NCI-H526 treated with DMSO at 0.1 percent for 48 hours (cell line): ENCODE data around the gene XRCC6.
"Not testable (repeated sequence)": the region's sequence is repeated elsewhere in the genome, so short reads cannot be mapped to it uniquely, and the experiment has no call there.

Experiments
- DNase-seq: peaks from one replicate; lab custom pipeline; 2025; lab: John Stamatoyannopoulos, UW

XRCC6 gene

DNA sequence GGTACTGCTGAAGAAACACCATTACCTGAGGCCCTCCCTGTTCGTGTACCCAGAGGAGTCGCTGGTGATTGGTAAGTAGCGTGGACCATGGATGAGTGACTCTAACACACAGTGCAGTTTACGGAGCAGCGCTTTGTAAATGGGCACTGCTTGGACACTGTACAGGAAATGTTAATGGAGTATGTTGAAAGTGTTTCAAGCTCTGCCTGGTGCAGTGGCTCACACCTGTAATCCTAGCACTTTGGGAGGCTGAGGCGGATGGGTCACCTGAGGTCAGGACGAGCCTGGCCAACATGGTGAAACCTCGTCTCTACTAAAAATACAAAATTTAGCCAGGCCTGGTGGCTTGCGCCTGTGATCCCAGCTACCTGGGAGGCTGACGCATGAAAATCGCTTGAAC lies 29.7 kb downstream of the XRCC6 start:
- no peak for DNase-seq

DNA sequence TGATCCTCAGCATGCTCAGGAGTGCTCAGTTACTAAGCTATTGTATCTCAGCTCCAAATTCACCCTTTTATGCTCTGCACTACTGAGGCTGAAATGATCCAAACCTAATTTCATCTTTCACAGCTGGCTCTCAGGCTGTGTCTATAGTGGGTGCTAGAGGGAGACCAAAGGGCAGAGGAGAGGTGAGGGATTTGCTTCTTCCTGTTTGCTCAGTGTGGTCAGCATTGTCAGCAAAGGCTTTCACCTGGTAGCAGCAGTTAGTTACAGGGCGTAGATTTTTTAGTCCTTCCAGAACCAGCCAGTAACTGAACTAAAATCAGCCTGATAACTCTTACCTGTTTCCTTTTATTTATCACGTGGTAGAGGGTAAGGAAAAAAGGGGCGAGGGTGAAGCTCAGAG lies 33.2 kb downstream of the XRCC6 start:
- no peak for DNase-seq

DNA sequence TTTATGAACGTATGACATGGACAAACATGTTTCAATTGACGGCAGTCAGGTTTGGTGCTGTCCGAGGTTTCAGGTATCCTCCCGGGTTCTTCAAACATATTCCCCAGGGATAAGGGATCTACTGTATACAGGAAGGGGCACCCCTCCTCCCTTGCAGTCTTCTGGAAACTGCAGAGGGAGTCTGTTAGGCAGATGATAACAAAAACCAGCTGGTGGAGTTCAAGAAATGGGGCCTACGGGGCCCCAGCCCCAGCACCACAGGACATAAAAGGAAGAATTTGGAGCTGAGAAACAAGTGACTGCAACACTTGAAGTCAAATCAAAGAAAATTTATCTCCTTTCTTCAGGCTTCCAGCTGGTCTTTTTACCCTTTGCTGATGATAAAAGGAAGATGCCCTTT lies 35.5 kb downstream of the XRCC6 start:
- no peak for DNase-seq

DNA sequence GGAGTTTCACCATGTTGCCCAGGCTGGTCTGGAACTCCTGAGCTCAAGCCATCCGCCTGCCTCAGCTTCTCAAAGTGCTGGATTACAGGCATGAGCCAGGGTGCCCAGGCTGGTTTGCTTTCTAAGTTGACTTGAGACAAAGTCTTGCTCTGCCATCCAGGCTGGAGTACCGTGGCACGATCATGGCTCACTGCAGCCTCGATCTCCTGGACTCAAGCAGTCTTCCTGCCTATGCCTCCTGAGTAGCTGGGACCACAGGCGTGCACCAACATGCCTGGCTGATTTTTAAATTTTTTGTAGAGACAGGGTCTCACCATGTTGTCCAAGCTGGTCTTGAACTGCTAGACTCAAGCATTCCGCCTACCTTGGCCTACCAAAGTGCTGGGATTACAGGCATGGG lies 36.6 kb downstream of the XRCC6 start:
- DNase-seq, result no peak

DNA sequence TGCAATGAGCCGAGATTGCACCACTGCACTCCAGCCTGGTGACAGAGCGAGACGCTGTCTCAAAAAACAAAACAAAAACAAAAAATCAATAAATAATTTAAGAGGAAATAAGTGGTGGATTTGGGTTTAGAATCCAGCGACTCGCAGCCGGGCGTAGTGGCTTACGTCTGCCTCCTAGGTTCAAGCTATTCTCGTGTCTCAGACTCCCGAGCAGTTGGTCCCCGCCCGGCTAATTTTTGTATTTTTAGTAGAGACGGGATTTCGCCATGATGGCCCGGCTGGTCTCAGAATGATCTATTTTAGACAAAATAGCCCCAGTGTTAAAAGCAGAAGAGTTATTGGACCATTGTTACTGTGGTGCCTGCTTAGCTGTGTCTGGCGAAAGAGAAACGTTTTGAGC lies 37.8 kb downstream of the XRCC6 start:
- no peak for DNase-seq

DNA sequence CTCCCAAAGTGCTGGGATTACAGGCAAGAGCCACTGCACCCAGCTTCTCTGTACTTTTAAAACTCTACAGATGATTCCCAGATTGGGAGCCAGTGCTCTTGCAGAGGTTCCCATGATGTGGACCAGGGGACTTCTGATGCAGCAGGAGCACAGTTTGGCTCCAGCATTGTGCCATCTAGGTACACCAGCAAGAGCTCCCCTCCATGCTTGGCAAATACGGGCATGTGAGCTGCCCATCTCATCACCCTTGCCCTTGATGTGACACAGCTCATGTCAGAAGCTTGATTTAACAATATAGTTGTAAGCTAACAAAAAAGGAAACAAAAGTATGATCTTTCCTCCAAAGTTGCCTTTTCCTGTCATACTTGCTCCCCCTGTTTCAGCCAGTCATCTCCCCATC lies 38.8 kb downstream of the XRCC6 start:
- no peak for DNase-seq

DNA sequence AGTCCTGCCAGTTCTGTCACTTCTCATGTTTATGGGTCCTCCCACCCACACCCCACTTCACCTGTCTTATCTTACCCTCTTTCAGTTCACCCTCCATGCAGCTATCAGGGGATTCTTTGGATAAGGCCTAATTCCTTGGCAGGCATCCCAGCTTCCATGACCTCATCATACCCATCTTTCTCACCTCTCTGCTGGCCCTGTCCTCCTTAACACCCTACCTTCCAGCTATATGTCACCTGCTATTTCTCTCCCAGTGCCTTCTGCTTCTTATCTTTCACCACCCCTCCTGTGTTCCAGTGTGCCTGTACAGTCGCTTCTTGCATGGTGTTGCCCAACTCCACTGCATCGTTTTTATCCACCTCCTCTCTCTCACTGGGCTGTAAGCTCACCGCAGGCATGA lies 39.3 kb downstream of the XRCC6 start:
- no peak for DNase-seq

DNA sequence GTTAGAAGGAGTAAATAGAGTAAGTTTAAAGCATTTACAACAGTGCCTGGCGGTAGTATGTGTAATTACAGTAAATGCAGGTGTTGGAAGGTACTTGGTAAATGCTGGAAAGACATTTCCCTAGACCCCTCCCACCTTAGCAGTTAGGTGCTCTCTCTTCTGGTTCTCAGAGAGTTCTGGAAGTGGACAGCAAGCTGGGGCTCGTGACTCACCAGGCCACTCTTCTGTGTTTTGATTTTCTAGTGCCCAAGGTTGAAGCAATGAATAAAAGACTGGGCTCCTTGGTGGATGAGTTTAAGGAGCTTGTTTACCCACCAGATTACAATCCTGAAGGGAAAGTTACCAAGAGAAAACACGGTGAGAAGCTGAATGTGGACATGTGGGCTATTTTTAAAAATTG lies 40.0 kb downstream of the XRCC6 start:
- no peak for DNase-seq

DNA sequence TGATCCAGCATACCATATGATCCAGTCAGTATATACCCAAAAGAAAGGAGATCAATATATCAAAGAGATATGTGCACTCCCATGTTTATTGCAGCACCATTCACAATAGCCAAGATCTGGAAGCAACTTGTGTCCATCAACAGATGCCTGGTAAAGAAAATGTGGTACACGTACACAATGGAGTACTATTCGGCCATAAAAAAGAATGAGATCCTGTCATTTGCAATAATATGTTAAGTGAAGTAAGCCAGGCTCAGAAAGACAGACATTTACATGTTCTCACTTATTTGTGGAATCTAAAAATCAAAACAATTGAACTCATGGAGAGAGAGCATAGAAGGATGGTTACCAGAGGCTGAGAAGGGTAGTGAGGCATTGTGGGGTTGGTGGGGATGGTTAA lies 40.6 kb downstream of the XRCC6 start:
- DNase-seq, result no peak

DNA sequence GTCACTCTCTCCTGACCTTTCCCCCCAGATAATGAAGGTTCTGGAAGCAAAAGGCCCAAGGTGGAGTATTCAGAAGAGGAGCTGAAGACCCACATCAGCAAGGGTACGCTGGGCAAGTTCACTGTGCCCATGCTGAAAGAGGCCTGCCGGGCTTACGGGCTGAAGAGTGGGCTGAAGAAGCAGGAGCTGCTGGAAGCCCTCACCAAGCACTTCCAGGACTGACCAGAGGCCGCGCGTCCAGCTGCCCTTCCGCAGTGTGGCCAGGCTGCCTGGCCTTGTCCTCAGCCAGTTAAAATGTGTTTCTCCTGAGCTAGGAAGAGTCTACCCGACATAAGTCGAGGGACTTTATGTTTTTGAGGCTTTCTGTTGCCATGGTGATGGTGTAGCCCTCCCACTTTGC lies 42.5 kb downstream of the XRCC6 start:
- not testable (repeated sequence) for DNase-seq

DNA sequence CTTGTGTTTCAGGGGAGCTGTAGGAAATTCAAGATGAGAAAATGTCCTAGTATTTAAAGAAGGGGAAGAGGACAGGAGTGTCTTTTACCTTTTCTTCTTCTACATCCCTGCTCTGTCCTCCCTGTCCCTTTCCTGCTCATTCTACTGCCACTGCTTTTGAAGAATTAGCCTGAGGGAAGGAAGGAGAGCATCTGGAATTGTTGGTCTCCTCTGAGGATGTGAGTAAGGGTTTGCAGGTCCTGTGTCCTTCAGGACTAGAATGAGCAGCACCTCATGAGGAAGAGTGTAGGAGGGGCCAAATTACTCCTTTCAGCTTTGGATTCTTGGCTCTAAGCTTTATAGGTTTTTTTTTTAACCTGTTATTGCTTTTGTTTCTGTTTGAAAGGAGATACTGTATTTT lies 43.4 kb downstream of the XRCC6 start:
- DNase-seq, result no peak

DNA sequence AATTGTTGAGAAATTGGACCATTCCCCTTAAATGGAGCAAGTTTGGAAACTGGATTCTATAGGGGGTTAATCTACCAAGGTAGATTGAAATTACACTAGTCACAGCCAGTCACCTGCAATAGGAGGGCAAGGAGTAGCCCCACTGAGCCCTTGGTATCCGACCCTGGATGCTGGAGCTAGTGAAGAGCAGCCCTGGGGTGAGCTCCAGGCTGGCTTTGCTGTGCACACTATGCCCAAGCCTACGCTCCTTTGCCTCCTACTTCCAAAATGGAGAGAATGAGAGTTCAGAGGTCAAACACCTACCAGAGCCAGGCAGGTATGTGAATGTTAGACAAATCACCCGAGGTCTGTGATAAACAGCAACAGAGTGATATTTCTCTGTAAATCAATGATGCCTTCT lies 43.9 kb downstream of the XRCC6 start:
- no peak for DNase-seq

DNA sequence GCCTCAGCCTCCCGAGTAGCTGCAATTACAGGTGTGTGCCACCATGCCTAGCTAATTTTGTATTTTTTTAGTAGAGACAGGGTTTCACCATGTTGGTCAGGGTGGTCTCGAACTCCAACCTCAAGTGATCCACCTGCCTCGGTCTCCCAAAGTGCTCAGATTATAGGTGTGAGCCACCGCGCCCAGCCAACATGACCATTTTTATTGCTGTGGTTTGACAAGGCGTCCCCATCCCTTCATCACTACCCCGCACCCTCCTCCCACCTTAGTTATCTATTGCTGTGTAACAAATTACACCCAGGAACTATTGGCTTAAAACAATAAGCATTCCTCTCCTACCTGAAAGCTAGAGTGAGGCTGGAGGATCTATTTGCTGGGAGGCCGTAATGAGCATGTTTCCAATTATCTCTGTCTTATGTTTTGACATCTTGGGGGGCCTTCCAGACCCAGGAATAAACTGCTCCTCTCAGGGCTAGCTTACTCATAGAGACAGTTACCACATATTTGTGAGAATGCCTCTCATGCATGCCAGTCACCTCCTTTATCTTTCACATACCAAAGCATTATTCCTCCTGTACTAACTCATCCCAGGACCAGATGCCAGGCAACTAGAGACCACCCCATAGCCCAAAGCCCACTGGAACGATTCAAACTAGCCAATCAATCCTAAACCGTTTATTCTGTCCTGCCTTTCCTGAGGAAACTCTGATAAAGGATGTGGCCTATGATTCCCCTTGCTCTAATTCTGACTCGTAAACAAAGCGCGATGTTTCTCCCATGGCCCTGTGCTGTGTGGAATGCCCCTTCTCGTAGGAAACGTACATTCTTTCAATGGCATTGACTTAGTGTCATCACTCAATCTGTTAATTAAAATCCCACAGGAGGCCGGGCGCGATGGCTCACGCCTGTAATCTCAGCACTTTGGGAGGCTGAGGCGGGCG lies 48.1 kb downstream of the XRCC6 start:
- no peak for DNase-seq

DNA sequence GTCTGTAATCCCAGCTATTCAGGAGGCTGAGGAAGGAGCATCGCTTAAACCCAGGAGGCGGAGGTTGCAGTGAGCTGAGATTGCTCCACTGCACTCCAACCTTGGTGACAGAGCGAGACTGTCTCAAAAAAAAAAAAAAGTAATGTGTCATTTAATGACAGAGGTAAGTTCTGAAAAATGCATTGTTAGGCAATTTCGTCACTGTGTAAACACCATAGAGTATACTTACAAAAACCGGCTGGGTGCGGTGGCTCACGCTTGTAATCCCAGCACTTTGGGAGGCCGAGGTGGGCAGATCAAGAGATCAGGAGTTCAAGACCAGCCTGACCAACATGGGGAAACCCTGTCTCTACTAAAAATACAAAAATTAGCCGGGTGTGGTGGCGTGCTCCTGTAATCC lies 51.0 kb downstream of the XRCC6 start:
- DNase-seq, result not testable (repeated sequence)

DNA sequence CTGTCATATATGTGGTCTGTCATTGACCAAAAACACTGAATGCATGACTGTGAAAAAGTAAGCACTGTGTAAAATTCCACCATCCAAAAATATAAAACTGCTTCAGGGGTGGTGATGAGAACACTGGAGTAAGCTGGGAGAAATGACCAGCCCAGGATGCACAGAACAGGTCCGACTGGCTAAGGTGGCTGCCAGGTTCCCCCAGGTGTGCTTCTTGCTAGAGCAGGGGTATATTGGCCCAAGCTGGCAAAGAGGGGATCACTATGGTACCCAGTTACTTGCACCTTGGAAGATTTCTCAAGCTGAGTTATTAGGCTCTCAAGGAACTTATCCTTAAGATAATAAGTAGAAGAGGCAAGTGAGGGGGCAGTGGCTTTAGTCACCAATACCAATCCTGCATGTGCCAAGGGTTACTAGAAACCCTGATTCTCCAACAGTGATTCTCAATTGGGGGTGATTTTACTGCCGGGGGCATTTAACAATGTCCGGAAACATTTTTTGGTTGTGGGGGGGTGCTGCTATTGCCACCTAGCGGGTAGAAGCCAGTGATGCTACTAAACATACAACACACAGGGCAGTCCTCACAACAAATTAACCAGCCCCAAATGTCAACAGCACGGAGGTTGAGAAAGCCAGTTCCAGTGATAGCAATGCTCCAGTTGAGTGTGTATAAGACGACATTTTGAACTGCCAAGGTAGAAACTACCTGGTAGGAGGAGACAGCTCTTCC lies 51.9 kb downstream of the XRCC6 start:
- DNase-seq, result no peak

DNA sequence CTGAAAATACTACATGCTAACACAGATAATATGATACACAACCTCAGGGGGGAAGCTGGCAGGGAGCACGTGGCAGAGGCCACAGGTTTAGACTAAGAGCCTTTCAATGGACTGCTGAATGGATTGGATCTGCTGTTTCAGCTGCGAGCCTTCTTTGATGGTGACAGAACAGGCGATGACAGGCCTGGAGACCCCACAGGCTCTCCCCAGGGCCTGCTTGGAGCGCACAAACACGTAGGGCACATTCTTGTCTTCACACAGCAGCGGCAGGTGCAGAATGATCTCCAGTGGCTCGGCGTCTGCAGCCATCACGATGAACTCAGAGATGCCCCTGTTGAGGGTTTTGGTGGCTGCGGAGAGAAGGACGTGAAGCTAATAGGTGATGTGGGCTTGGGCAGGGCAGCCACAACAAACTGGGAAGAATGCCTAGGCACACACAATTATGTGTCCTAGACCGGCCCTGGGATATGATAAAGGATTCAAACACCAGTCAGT lies 53.8 kb downstream of the XRCC6 start:
- no peak for DNase-seq

DNA sequence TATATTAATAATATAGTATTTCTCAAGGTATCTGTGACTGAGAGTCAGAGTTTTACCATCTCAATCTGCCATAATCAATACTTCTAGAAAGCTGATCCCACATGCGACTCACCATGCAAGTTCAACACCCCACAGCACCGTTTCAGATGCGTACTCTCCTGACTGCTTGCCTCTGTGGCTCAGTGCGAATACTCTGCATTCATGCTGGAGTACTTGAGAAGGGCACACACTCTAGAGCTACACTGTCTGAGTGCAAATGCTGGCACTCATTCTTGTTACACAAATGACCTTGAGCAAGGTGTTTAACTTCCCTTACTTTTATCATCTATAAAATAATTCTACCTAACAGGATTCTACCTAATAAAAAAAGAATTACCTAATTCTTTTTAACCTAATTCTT lies 55.0 kb downstream of the XRCC6 start:
- no peak for DNase-seq

DNA sequence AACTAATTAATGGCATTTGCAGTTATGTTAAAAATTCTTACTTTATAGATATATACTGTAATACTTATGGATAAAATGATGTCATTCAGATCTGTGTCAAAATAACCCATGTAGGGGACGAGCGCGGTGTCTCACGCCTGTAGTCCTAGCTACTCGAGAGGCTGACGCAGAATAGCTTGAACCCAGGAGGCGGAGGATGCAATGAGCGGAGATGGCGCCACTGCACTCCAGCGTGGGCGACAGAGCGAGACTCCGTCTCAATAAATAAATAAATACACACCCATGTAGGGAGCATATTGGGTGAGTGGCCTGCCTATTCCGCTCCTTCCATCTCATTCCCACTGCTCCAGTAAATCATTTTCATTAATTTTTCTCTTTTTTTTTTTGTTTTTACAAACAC lies 60.5 kb downstream of the XRCC6 start:
- no peak for DNase-seq

DNA sequence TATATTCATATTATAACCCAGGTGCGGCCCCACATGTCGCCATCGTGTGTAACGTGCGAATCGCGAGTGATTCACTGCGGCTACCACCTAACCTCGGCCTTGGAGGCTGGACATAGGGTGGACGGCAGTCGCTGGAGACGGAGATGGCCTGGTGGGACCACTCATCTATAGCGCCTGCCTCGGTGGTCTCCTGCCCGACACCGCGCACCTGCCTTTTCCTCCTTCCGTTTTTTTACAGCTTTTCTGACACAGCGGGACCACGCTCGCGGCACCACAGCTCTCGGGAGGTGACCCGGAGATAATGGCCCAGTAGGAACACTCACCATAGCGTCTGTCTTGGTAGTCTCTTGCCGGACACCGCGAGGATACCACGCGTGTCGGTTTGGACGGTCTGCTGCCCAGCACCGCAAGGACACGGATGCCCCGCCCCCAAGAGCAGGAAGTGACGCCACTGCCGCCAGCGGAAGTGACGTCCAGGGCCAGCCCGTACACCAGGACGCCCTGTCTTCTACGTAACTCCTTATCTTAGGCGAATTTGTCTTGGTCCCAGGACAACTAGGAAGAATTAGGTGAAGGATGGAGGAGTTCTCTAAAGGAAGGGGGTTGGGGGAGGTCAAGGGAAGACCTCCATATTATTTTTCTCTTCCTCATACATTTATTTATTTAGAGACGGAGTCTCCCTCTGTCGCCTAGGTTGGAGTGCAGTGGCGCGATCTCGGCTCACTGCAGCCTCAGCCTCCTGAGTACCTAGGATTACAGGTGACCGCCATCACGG lies 61.1 kb downstream of the XRCC6 start:
- DNase-seq, result peak; percentile 16

DNA sequence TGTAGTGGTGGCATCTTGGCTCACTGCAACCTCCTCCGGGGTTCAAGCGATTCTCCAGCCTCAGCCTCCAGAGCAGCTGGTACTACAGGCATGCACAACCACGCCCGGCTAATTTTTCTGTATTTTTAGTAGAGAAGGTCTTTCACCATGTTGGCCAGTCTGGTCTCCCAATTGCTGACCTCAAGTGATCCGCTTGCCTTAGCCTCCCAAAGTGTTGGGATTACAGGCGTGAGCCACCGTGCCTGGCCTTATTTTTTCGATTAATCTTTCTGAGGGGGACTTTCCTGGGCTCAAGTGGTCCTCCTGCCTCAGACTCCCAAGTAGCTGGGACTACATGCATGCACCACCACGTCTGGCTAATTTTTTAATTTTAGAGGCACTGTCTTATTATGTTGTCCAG lies 62.0 kb downstream of the XRCC6 start:
- no peak for DNase-seq

DNA sequence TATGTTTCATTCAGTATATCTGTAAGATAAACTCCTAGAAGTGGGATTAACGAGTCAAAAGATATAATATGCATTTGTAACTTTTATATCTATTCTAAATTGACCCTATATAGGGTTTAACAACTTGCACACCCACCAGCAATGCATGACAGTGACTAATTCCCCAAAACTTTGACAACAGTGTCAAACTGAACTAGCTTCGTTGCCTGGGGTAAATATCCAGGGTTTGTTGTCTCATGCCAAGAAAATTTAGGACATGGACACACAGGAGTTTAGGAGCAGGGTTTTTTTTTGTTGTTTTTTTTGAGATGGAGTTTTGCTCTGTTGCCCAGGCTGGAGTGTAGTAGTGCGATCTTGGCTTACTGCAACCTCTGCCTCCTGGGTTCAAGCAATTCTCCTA lies 62.5 kb downstream of the XRCC6 start:
- no peak for DNase-seq

DNA sequence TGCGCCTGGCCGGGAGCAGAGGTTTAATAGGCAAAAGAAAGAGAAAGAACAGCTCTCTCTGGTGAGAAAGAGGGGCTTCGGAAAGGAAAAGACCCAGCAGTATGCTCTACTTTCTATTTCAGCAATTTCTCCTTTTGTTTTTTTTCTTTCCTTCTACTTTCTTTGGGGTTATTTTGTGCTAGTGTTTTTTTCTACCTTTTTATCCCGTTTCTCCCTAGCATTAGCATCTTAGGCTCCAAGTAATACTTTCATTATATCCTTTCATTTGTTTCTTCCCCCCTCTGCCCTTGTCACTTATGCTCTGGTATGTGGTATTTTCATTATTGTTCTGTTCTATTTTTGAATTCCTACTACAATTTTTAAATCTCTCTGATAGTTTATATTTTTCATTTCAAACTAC lies 63.1 kb downstream of the XRCC6 start:
- DNase-seq, result no peak

DNA sequence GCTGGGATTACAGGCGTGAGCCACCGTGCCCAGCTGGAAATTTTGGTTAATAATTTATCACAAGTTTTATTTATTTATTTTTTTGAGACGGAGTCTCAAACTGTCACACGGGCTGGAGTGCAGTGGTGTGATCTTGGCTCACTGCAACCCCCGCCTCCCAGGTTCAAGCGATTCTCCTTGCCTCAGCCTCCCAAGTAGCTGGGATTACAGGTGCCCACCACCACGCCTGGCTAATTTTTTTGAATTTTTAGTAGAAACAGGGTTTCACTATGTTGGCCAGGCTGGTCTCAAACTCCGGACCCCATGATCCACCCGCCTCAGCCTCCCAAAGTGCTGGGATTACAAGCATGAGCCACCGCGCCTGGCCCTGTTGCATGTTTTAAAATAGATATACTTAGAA lies 65.8 kb downstream of the XRCC6 start:
- not testable (repeated sequence) for DNase-seq
